ENCODE measurements around the gene VHLL.
A peak's percentile ranks its signal among the peaks of the same experiment; 100 is the strongest.

Gene VHLL

GRCh38 chr1:156276532-156276931 lies 22.6 kb downstream of the VHLL start:
- Histone ChIP-seq H3K36me3 (replicated peaks) (peaks cover 50% of the 10 kb centered on the region), H3K27ac (no peak overlapping the region), H3K4me3 (ENCODE audit: low read depth, low read length) (no peak overlapping the region), H3K27me3 (replicated peaks) (no peaks in the 10 kb centered on the region)
- in situ Hi-C loops (cut with HindIII; ENCODE audit: low pct_ligation_motif_present, low sequenced_read_pairs): no loop called here
- no peak for TF ChIP-seq CTCF (IDR thresholded peaks at IDR 0.05; ENCODE audit: low read depth, low read length, missing control alignments)
- no peak for DNase-seq

- Histone ChIP-seq H3K36me3 (replicated peaks) (peaks cover 82% of the 10 kb centered on the region), H3K27ac (no peak overlapping the region), H3K4me3 (ENCODE audit: low read depth, low read length) (no peak overlapping the region), H3K27me3 (replicated peaks) (no peaks in the 10 kb centered on the region)
- in situ Hi-C loops (cut with HindIII; ENCODE audit: low pct_ligation_motif_present, low sequenced_read_pairs): no loop called here
- DNase-seq: no peak
- TF ChIP-seq CTCF (IDR thresholded peaks at IDR 0.05; ENCODE audit: low read depth, low read length, missing control alignments): no peak
These were observed 28.8 kb downstream of the VHLL start for GRCh38 chr1:156270314-156270713.

- H3K27me3 ChIP-seq (replicated peaks): no peaks in the 10 kb centered on the region
- H3K4me3 ChIP-seq (ENCODE audit: low read depth, low read length): no peak overlapping the region
- TF ChIP-seq CTCF (IDR thresholded peaks at IDR 0.05; ENCODE audit: low read depth, low read length, missing control alignments): no peak
- peak; percentile 27 for DNase-seq
- H3K27ac ChIP-seq: no peak overlapping the region
- H3K36me3 ChIP-seq (replicated peaks): peaks cover 84% of the 10 kb centered on the region
- in situ Hi-C loops (cut with HindIII; ENCODE audit: low pct_ligation_motif_present, low sequenced_read_pairs): no loop called here
These were observed 30.8 kb downstream of the VHLL start for GRCh38 chr1:156268336-156268735.

GRCh38 chr1:156266051-156266450 lies 33.1 kb downstream of the VHLL start:
- Histone ChIP-seq H3K4me3 (ENCODE audit: low read depth, low read length) (no peak overlapping the region), H3K36me3 (replicated peaks) (peaks cover 85% of the 10 kb centered on the region), H3K27me3 (replicated peaks) (no peaks in the 10 kb centered on the region), H3K27ac (no peak overlapping the region)
- in situ Hi-C loops (cut with HindIII; ENCODE audit: low pct_ligation_motif_present, low sequenced_read_pairs): no loop called here
- DNase-seq: no peak
- no peak for TF ChIP-seq CTCF (IDR thresholded peaks at IDR 0.05; ENCODE audit: low read depth, low read length, missing control alignments)

GRCh38 chr1:156263288-156263655 lies 35.8 kb downstream of the VHLL start:
- TF ChIP-seq CTCF (IDR thresholded peaks at IDR 0.05; ENCODE audit: low read depth, low read length, missing control alignments): no peak
- Histone ChIP-seq H3K27ac (no peak overlapping the region), H3K4me3 (ENCODE audit: low read depth, low read length) (no peak overlapping the region), H3K27me3 (replicated peaks) (no peaks in the 10 kb centered on the region), H3K36me3 (replicated peaks) (peaks cover 91% of the 10 kb centered on the region)
- in situ Hi-C loops (cut with HindIII; ENCODE audit: low pct_ligation_motif_present, low sequenced_read_pairs): no loop called here
- DNase-seq: no peak

GRCh38 chr1:156262461-156263287 lies 36.4 kb downstream of the VHLL start:
- H3K27ac ChIP-seq: no peak overlapping the region
- TF ChIP-seq CTCF (IDR thresholded peaks at IDR 0.05; ENCODE audit: low read depth, low read length, missing control alignments): no peak
- no peaks in the 10 kb centered on the region for H3K27me3 ChIP-seq (replicated peaks)
- in situ Hi-C loops (cut with HindIII; ENCODE audit: low pct_ligation_motif_present, low sequenced_read_pairs): no loop called here
- H3K4me3 ChIP-seq (ENCODE audit: low read depth, low read length): no peak overlapping the region
- peaks cover 91% of the 10 kb centered on the region for H3K36me3 ChIP-seq (replicated peaks)
- DNase-seq: peak; percentile 43
